HepG2 (cell line): Measurements from ENCODE around the gene SEPTIN10. TPM values are rescaled to one million over a fixed set of nuclear protein-coding genes. Genes with fewer than 3 reads are reported as not detected.

ENCODE experiments used
- BATF2 ChIP-seq: sonication (generic); formaldehyde crosslinking; IDR thresholded peaks from 2 replicates; pipeline ENCODE4 v1.8.0; 2022; ENCODE audit warnings: mild to moderate bottlenecking, missing genetic modification reagents, moderate library complexity
- DMTF1 ChIP-seq: sonication (generic); formaldehyde crosslinking; IDR thresholded peaks from 2 replicates; pipeline ENCODE4 v1.4.0; 2020; ENCODE audit warnings: mild to moderate bottlenecking, missing genetic modification reagents
- ETS1 ChIP-seq: sonication (generic); formaldehyde crosslinking; IDR thresholded peaks from 2 replicates; pipeline ENCODE4 v1.4.0; 2020; ENCODE audit warnings: missing genetic modification reagents
- HOXA9 ChIP-seq: sonication (generic); formaldehyde crosslinking; IDR thresholded peaks from 2 replicates; pipeline ENCODE4 v1.8.1; 2022; ENCODE audit warnings: missing genetic modification reagents, mild to moderate bottlenecking, moderate library complexity, borderline replicate concordance
- KIAA2018 ChIP-seq: sonication (generic); formaldehyde crosslinking; IDR thresholded peaks from 2 replicates; pipeline ENCODE4 v1.5.0; 2020; ENCODE audit warnings: mild to moderate bottlenecking, missing genetic modification reagents, borderline replicate concordance
- PAWR ChIP-seq: sonication (generic); formaldehyde crosslinking; IDR thresholded peaks from 2 replicates; pipeline ENCODE4 v1.4.0; 2020; ENCODE audit warnings: missing genetic modification reagents, mild to moderate bottlenecking, borderline replicate concordance
- RFX5 ChIP-seq: IDR thresholded peaks from 2 replicates; pipeline ENCODE4 v1.6.1; 2011; ENCODE audit warnings: low read depth, low read length, improper control_type of control experiment
- TAF15 ChIP-seq: fragments of 200-400 bp; formaldehyde crosslinking; IDR thresholded peaks from one replicate; pipeline ENCODE4 v1.6.1; 2018; ENCODE audit warnings: mild to moderate bottlenecking, low read depth, low read length; ENCODE audit not compliant: poor library complexity, severe bottlenecking
- ZFP62 ChIP-seq: sonication (generic); formaldehyde crosslinking; IDR thresholded peaks from 2 replicates; pipeline ENCODE4 v1.4.0; 2020; ENCODE audit warnings: missing genetic modification reagents
- ZNF441 ChIP-seq: sonication (generic); formaldehyde crosslinking; IDR thresholded peaks from 2 replicates; pipeline ENCODE4 v1.7.0; 2021; ENCODE audit warnings: missing genetic modification reagents, borderline replicate concordance
- ZNF549 ChIP-seq: sonication (generic); formaldehyde crosslinking; IDR thresholded peaks from 2 replicates; pipeline ENCODE4 v1.5.0; 2020; ENCODE audit warnings: missing genetic modification reagents
- ZNF670 ChIP-seq: sonication (generic); formaldehyde crosslinking; IDR thresholded peaks from 2 replicates; pipeline ENCODE4 v1.8.0; 2022; ENCODE audit warnings: mild to moderate bottlenecking, missing genetic modification reagents, borderline replicate concordance
- ZNF788 ChIP-seq: sonication (generic); formaldehyde crosslinking; IDR thresholded peaks from 2 replicates; pipeline ENCODE4 v1.5.0; 2020; ENCODE audit warnings: mild to moderate bottlenecking, missing genetic modification reagents, borderline replicate concordance
- ZNF816 ChIP-seq: sonication (generic); formaldehyde crosslinking; IDR thresholded peaks from 2 replicates; pipeline ENCODE4 v1.8.0; 2022; ENCODE audit warnings: missing genetic modification reagents, mild to moderate bottlenecking, borderline replicate concordance
- ZNF891 ChIP-seq: sonication (generic); formaldehyde crosslinking; IDR thresholded peaks from 2 replicates; pipeline ENCODE4 v1.5.0; 2020; ENCODE audit warnings: mild to moderate bottlenecking, missing genetic modification reagents
- polyA plus RNA-seq, 8 experiments: library from polyadenylated mRNA; depleted of rRNA in 3 of 8; stranded (reverse) in 7 of 8; unstranded in 1 of 8; fragments of >200 nt; fragmentation: Illumina TruSeq in 4 of 8; extraction: Trizol in 4 of 8; gene quantifications; 2 replicates each; pipeline versions ENCODE4 v1.2.1 to v1.2.3, GENCODE V29; 2011 to 2016; ENCODE audit warnings: low read depth in 4 of 8, missing spikeins in 1 of 8, mixed read lengths in 1 of 8; ENCODE audit not compliant: insufficient read depth in 1 of 8
- total RNA-seq, 5 experiments: library from RNA; depleted of rRNA; stranded (reverse); fragments of >200 nt; fragmentation: Illumina TruSeq; extraction: Trizol; gene quantifications; 2 replicates each; pipeline ENCODE4 v1.2.3, GENCODE V29; 2016; ENCODE audit warnings: low read depth in 1 of 5

Gene SEPTIN10
- total and polyA plus RNA-seq, 2 of the 13 experiments (the other 11 are each of a cell fraction or from before 2014, with no cell fraction given): 45.8 to 67.5 TPM

- no peak for TF ChIP-seq ZFP62 (CRISPR knock-in tag)
- no peak for TF ChIP-seq BATF2
- no peak; the same call in 1 of the 2 replicates for TF ChIP-seq ZNF670
- no peak for TF ChIP-seq ETS1 (CRISPR knock-in tag)
- TF ChIP-seq ZNF891 (CRISPR knock-in tag): no peak
- TF ChIP-seq KIAA2018 (CRISPR knock-in tag): no peak
- no peak for TF ChIP-seq TAF15
- peak; percentile 65; the same call in 1 of the 2 replicates for TF ChIP-seq ZNF816 (CRISPR knock-in tag)
- peak; percentile 86; the same call in 1 of the 2 replicates for TF ChIP-seq ZNF441 (CRISPR knock-in tag)
- TF ChIP-seq PAWR (CRISPR knock-in tag): no peak
- TF ChIP-seq RFX5: no peak
- no peak for TF ChIP-seq HOXA9 (CRISPR knock-in tag)
- TF ChIP-seq ZNF788 (CRISPR knock-in tag): no peak
- no peak for TF ChIP-seq DMTF1 (CRISPR knock-in tag)
- no peak for TF ChIP-seq ZNF549
Measured at GRCh38 chr2:109637749-109638570, 24.2 kb upstream of the SEPTIN10 start (continued).
